ENCODE data around the gene ZFP3.
"Not testable (repeated sequence)": the region's sequence is repeated elsewhere in the genome, so short reads cannot be mapped to it uniquely, and the experiment has no call there.

The ZFP3 gene

DNA sequence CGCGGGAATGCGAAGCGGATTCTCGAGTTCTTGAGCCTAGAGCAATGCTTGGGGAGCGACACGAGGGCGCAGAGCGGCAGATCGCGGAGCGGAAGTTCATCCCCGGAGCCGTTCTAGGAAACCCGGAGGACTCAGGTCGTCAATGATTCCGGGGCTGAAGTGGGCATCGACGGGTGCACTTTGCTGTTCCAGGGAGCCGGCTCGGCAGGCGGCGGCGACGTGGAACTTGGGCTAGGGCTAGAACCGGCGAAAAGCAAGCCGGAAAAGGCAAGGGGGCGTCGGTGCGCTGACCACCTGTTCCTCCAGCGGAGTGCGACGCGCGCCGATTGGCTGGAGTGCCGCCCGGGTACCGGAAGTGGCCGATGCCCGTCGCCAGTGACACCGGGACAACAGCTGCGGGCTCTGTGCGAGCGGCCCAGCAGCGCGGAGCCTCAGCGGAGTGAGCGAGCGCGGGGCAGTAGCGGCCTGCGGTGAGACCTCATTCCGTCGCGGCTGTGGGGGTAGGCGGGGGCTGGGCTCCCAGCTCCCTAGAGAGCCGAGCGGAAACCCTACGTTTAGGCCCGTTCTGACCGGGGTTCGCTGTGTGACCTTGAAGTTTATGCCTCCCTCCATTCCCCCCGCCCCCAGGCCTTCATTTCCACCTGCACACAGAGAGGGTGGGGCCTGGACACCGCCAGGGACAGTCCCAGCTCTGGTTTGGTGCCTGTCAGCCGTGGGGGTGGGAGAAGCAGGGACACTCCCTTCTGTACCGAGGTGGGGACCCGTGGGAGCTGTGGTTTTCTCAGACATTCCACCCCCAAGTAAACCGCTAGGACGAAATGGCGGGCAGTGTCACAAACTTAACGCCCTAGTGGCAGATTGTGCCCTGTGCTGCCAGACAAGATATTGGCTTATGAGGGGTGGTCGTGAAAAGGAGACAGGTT lies at the start of gene ZFP3:
TSS of gene ZFP3 (plus strand) at position 362 of the 923 bp plus-strand sequence. CDS start 13,038 bp downstream, outside the sequence.
- peak; percentile 89 for DNase-seq (ENCODE audit: low spot score)

- not testable (repeated sequence) for DNase-seq (ENCODE audit: low spot score)
These were observed 48.1 kb upstream of the ZFP3 start for GRCh38 chr17:5030168-5030567.

DNA sequence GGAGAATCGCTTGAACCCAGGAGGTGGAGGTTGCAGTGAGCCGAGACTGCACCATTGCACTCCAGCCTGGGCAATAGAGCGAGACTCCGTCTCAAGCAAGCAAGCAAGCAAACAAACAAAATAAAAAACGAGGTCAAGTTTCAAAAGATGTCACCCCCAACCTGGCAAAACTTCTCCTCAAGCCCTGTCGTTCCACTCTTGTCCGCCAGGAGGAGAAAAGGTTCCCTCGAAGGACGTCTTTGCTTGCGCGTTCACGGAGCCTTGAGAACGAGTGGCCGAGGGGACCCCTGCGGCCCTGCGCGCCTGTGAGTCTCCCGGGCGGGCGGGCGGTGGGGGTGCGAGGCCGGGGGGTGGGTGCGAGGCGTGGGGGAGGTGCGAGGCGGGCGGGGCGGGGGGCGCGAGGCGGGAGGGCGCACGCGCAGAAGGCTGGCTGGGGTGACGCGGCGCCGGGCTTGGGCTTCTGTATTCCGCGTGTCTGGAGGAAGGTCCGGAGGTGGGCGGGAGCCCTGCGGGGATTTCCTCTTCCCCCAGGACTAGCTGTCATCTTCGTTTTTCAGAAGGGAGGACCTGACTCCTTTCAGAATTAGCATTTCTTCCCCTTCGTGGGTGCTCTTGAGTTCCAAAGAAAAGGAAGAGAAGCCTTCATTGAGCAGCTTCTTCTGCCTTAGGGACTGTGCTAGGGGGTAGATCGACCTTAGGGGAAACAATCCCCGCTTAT lies 46.7 kb upstream of the ZFP3 start:
- peak; percentile 79 for DNase-seq (ENCODE audit: low spot score)

GRCh38 chr17:5032865-5033264 lies 45.4 kb upstream of the ZFP3 start:
- DNase-seq (ENCODE audit: low spot score): no peak

- DNase-seq (ENCODE audit: low spot score): no peak
These were observed 44.8 kb upstream of the ZFP3 start for GRCh38 chr17:5033352-5034015.

- DNase-seq (ENCODE audit: low spot score): no peak
These were observed 44.2 kb upstream of the ZFP3 start for GRCh38 chr17:5034063-5034462.

DNA sequence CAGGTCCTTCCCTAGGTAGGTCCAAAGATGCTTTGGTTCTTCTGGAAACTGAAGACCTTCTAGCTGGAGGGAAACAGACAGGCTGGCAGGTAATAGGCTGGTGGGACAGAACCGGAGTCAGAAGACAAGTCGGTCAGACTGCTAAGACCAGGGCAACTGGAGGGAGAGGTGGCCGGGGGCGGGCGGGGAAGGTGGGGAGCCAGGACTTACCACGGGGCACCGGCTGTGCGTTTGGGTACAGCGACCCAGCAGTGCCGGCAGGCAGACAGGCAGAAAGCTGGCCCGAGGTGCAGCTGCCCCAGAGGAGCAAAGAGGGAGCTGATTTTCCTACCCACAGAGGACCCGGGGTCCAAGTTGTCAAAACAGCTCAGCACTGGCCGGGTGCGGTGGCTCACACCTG lies 43.6 kb upstream of the ZFP3 start:
- no peak for DNase-seq (ENCODE audit: low spot score)

DNA sequence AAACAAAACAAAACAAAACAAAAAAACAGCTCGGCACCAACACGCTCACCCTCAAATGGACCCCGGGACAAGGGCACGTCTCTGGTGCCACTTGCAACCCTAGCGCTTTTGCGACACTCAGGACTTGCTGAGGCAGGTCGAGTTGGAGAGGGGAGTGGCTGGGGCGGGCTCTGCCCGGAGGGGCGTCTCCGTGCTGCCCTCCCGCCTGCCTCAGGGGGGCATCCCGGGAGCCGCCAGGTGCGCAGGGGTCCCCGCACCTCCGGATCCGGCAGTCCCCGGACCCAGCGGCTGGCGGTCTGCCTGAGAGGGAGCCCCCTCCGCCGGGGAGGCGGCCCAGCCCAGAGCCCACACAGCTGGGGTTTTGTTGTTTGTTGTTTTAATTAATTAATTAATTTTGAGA lies 43.0 kb upstream of the ZFP3 start, which contains the start of gene SLC52A1:
TSS of gene SLC52A1 (minus strand) at position 112 of the 400 bp plus-strand sequence. CDS start 820 bp downstream, outside the sequence.
- DNase-seq (ENCODE audit: low spot score): no peak

DNA sequence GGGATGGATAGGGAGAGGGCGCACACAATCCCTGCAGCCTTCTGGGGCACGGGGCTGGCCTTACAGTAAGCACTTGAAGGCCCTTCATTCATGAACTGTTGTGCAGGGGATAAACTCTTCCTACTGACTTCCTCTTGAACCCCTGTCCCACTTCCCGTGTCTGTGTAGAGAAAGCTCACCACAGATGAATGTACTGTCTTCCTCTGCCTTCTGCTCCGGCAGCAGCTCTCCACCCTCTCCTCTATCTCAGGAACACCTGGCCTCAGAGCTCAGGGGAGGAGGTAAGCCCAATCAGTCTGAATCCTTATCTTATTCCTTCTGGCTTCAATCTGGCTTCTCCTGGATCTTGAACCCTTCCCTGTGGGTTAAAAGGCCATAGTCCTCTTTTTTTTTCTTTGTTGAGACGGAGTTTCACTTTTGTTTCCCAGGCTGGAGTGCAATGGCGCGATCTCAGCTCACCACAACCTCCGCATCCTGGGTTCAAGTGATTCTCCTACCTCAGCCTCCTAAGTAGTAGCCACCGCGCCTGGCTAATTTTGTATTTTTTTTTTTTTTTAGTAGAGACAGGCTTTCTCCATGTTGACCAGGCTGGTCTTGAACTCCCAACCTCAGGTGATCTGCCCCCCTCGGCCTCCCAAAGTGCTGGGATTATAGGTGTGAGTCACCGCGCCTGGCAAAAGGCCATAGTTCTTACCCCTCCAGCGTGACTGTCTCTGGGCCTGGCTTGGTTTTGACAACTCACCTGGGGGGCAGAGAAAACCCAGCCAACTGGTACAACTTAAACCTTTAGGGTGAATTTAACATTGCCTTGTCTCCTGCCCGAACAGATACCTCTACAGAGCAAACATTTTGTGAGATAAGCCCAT lies 35.9 kb upstream of the ZFP3 start:
- no peak for DNase-seq (ENCODE audit: low spot score)

DNA sequence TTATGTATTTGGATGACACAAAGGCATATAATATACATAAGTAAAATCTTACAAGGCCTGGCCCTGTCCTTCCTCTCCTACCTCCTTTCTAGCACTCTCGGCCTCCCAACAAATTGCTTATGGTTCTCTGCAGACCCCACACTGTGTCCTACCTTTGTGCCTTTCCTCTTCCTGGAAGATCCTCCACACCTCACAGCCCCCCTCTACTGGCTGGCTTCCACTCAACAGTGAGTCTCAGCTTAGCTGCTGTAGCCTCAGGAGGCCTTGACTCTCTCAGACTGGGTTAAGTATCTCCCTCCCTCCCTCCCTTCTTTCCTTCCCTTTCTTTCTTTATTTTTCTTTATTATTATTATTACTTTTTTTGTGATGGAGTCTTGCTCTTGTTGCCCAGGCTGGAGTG lies 34.7 kb upstream of the ZFP3 start:
- no peak for DNase-seq (ENCODE audit: low spot score)

GRCh38 chr17:5044630-5045029 lies 33.6 kb upstream of the ZFP3 start:
- no peak for DNase-seq (ENCODE audit: low spot score)

GRCh38 chr17:5045496-5045895 lies 32.8 kb upstream of the ZFP3 start:
- no peak for DNase-seq (ENCODE audit: low spot score)

- DNase-seq (ENCODE audit: low spot score): no peak
These were observed 30.8 kb upstream of the ZFP3 start for GRCh38 chr17:5047446-5047845.

DNA sequence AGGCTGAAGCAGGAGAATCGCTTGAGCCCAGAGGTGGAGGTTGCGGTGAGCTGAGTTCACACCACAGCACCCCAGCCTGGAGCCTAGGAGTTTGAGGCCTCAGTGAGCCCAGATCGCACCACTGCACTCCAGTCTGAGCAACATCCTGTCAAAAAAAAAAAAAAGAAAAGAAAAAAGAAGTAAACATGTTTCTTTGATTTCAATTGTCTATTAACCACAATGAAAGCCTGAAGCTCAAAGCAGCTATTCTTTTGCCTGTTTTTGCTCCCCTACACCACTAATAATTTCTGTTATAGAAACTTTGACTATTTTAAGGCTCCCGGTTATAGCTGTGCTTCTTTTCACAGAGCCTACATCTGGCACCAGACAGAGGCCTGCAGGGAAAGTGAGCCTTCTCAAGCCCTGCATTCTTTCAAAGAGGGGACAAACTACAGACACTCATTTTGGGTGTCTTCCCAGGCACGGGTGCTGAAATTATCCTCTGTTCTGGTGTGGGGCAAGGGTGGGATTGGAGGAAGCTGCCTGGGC lies 28.9 kb upstream of the ZFP3 start:
- DNase-seq (ENCODE audit: low spot score): no peak

DNA sequence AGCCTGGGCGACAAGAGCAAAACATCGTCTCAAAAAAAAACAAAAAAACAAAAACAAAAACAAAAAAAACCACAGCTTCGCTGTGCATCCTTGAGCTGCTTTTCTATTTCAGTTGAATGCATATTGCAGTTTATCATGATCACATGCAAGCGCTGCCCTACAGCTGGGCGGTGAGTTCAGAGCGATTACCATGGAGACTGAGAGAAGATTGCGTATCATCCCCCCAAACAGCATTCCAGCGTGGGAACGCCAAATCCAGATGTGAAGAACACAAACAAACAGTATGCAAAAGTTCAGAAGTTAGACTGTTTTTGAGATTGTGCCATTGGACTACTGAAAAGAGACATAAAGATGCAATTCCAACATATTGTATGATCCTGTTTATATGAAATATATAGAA lies 28.0 kb upstream of the ZFP3 start:
- DNase-seq (ENCODE audit: low spot score): no peak

DNA sequence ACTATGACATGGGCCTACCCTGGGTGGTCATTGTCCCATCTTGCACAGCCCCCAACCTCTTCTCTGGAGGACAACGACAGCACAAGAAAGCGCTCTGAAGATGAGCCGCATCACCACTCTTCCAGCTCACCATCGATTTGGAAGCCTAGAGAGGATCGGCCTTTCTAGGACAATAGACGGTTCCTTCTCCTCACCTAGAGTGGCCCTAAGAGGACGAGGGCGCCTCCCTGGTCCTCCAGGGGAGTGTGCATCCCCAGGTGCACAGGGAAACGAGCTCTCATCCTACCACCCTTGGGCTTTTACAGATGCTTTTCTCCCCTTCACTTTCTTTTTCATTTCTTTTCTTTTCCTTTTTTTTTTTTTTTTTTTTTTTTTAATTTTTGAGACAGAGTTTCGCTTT lies 22.7 kb upstream of the ZFP3 start:
- no peak for DNase-seq (ENCODE audit: low spot score)

GRCh38 chr17:5065227-5065744 lies 13.0 kb upstream of the ZFP3 start:
- no peak for DNase-seq (ENCODE audit: low spot score)

- DNase-seq (ENCODE audit: low spot score): no peak
These were observed 10.0 kb upstream of the ZFP3 start for GRCh38 chr17:5068236-5068635.

DNA sequence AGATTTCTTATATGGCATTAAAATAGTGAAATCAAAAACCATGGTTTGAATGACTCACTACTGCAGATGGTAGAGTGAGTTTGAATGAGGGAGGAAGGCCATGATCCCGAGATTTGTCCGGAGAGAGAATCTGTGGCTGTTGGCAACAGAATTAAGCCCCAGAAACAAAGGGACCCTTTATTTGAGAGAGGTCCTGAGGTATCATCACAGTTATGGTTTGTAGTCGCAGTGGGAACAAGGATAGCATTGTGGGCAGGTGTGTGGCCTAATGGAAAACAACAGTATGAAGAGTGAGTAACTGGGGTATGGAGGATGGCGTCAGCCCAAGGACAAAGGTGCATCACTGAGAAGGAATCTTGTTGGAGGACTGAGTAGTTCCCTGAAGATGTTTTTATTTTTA lies 8.5 kb upstream of the ZFP3 start:
- DNase-seq (ENCODE audit: low spot score): no peak

GRCh38 chr17:5075472-5075871 lies 2.8 kb upstream of the ZFP3 start:
- not testable (repeated sequence) for DNase-seq (ENCODE audit: low spot score)

- DNase-seq (ENCODE audit: low spot score): not testable (repeated sequence)
These were observed 992 bp upstream of the ZFP3 start for GRCh38 chr17:5077275-5077674.
